HG03521 (cell line): Measurements from ENCODE around the gene RTCA.
A peak's percentile ranks its signal among the peaks of the same experiment; 100 is the strongest.
"Not testable (repeated sequence)": the region's sequence is repeated elsewhere in the genome, so short reads cannot be mapped to it uniquely, and the experiment has no call there.

ENCODE experiments used
- ATAC-seq: cut with Tn5 transposase; IDR thresholded peaks from one replicate; pipeline ENCODE4 v1.9.1; 2021; ENCODE audit warnings: mild to moderate bottlenecking, moderate library complexity; ENCODE audit not compliant: unreplicated experiment

RTCA gene

GRCh38 chr1:100265931-100266740 is at the start of gene RTCA:
RTCA (plus strand) TSS chr1:100266216; CDS start chr1:100266376, 160 bp downstream.
- ATAC-seq = peak; percentile 93

DNA sequence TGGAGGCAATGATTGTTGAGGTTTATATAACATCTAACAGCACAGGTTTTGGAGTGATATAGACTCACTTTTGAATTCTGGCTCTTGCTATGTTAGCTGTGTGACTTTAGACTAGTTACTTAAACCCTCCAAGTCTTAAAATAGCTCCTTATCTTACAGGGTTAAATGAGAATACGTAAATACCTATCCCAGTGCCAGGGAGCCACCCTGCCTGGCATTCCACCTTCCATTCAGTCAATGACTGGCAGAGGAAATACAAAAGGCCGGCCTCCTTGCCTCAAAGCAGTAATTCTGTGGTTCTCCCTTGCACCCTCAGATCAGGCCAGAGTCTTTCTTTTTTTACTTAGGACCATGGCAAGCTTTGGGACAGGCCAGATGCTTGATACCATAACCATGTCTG is 48.2 kb upstream of the RTCA start:
- ATAC-seq = no peak

- no peak for ATAC-seq
Observed at GRCh38 chr1:100219457-100219856, 46.6 kb upstream of the RTCA start.

DNA sequence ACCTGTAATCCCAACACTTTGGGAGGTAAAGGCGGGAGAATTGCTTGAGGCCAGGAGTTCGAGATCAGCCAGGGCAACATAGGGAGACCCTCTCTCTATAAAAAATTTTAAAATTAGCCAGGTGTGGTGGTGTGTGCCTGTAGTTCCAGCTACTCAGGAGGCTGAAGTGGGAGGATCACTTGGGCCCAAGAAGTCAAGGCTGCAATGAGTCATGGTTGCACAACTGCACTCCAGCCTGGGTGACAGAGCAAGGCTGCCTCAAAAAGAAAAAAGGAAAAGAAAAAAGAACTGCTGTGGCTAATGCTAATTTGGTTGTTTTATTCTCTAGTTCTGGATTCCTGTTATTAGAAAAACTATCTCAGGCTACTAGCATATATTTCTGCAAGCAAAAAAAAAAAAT is 46.1 kb upstream of the RTCA start:
- no peak for ATAC-seq

DNA sequence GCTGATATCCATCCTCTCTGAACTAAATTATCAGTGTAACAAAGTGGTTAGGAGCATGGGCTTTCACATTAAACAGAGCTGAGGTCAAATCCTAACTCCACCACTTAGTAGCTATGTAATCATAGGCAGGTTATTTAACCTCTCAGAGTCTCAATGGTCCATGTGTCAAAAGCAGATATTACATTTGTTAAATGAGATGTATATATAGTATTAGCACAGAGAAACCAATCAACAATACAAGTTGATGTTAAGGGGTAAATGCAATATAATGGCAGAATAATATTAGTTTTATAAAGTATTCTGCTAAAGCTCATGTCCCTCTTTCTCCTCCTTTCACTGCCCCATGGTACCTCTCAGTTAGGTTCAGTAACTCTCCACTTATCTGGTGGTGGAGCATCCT is 43.6 kb upstream of the RTCA start:
- no peak for ATAC-seq

GRCh38 chr1:100229681-100230443 is 36.2 kb upstream of the RTCA start:
- no peak for ATAC-seq

- ATAC-seq = no peak
Observed at GRCh38 chr1:100230765-100231164, 35.3 kb upstream of the RTCA start.

- ATAC-seq = no peak
Observed at GRCh38 chr1:100231721-100232120, 34.3 kb upstream of the RTCA start.

DNA sequence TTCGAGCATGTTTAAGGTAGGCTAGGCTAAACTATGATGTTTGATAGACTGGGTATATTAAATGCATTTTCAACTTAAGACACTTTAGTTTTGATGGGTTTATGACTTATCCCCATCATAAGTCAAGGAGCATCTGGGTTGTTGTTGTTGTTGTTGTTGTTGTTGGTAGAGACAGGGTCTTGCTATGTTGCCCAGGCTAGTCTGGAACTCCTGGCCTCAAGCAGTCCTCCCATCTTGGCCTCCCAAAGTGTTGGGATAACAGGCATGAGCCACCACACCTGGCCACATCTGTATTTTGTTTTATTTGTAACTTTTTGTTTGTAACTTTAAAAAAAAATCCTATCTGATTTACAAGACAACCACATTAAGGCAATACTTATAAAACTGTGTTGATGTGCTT is 33.9 kb upstream of the RTCA start:
- no peak for ATAC-seq

GRCh38 chr1:100233566-100233965 is 32.5 kb upstream of the RTCA start:
- not testable (repeated sequence) for ATAC-seq

DNA sequence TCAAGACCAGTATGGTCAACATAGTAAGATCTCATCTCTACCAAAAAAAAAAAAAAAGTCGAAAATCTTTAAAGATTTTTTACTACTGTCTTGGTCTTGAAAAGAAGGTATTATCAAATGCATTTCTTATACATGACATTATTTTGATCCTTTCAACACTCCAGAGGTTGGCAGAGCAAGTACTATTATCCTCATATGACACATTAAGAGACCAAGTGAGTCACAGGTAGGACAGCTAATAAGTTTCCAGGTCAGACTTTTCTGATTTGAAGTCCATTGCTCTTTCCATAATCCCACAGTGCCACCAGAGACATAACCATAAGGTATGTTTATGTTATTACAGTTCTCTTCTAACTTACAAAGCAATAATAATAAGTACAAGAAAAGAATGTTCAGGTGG is 31.6 kb upstream of the RTCA start:
- no peak for ATAC-seq

GRCh38 chr1:100237091-100237490 is 28.9 kb upstream of the RTCA start:
- ATAC-seq = no peak

GRCh38 chr1:100239961-100240360 is 26.1 kb upstream of the RTCA start:
- ATAC-seq = no peak

DNA sequence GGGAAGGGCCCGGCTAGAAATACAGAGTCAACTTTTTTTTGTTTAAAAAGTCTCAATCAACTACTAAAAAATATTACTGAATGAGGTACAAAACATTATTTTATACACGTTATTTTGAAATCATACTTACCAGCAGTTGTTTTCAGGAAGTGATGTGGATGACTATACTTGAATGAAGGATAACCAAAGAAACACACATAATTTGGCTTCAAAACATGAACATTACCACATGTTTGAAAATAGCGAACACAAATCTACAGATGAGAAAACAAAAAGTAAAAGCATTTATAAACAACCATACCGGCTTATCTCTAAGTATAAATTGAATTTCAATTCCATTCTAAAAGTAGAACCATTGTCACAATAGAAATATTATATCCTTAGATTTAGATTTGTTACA is 25.4 kb upstream of the RTCA start:
- no peak for ATAC-seq

- ATAC-seq = no peak
Observed at GRCh38 chr1:100246738-100247137, 19.3 kb upstream of the RTCA start.

- no peak for ATAC-seq
Observed at GRCh38 chr1:100249155-100249536, 16.9 kb upstream of the RTCA start.

DNA sequence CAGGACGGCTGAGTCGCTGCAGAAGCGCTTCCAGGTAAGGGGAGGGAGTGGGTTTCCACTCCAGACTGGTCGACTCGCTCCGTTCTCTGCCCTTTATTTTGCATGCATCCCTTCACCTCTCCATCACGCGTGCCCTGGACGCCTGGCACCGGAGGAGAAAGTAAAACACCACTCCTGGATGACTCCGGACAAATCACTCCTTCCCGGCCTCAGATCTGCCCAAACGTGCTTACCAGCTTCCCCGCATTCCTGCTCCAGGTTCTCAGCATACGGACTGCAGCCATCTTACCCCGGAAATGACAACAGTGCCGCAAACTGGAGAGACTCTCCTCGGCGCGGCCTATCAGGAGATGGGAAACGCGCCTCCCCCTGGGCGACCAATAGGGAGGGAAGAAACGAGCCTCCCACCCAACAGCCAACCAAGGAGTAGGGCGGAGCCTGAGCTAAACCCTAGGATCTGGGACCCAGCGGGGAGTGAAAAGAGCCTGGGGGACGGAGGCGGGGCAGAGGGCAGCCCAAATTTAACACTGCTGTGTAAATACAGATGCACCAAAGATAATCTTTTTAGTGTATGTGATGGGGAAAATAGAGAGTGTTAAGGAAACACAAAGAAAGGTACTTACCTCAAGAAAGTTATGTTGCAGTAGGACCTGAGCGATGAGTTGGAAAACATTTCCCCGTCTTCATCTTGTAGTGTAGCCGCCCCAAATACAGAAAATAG is 16.3 kb upstream of the RTCA start, which contains the start of gene DBT:
TSS of gene DBT (minus strand) at position 298 of the 721 bp plus-strand sequence. CDS start at position 284, 14 bp downstream.
- peak; percentile 100 for ATAC-seq

GRCh38 chr1:100250264-100250663 is 15.8 kb upstream of the RTCA start:
- ATAC-seq = no peak

DNA sequence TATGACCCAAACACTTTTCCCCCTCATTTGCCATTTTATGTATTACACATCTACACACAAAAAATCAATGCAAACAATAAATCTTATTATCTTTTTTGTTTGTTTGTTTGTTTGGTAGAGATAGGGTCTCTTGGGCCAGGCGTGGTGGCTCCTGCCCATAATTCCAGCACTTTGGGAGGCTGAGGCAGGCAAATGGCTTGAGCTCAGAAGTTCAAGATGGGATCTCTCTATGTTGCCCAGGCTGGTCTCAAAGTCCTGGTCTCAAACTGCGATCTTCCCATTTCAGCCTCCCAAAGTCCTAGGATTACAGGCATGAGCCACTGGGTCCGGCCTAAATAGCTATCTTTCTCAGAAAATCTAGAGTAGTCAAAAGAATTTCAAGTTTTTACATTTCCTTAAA is 15.2 kb upstream of the RTCA start:
- no peak for ATAC-seq

DNA sequence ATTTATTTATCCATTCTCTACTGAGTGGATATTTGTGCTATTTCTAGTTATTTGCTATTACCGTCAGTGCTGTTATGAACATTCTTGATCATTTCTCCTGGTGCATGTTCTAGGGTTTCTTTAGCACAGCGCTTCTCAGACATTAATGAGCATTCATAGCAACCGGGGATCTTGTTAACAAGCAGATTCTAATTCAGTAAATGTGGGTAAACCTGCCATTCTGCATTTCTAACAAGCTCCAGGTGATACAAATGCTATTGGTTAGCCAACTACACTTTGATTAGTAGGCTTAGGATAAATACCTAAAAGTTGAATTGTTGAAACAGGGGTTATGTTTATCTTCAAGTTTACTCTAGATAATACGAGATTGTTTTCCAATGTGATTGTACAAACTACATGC is 13.1 kb upstream of the RTCA start:
- no peak for ATAC-seq

DNA sequence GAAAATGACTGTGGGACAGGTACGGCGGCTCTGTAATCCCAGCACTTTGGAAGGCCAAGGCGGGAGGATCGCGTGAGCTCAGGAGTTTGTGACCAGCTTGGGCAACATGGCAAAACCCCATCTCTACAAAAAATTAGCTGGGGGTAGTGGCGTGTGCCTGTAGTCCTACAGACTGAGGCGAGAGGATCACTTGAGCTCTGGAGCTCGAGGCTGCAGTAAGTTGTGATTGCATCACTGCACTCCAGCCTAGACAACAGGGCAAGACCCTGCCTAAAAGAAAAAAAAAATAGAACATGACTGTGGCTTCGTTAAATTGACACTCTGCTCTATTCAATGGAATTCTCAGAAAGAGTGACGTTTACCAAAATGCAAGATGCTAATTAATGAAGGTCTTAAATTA is 12.5 kb upstream of the RTCA start:
- no peak for ATAC-seq
